ENCODE measurements around the gene ACYP1. TPM values are rescaled to one million over a fixed set of nuclear protein-coding genes. Genes with fewer than 3 reads are reported as not detected.

ACYP1 gene
- total and polyA plus RNA-seq, 9 donors: 13.0 to 24.6 (median 15.5) TPM

- DNase-seq: no peak
- Histone ChIP-seq H3K4me3 (ENCODE audit: low read length) (no peak overlapping the region), H3K4me1 (ENCODE audit: control insufficient read depth, insufficient read depth, low read length) (peaks cover 7% of the 10 kb centered on the region), H3K36me3 (ENCODE audit: control insufficient read depth, insufficient read depth, low read length) (no peaks in the 10 kb centered on the region), H3K27ac (ENCODE audit: low read length) (no peak overlapping the region), H3K27me3 (ENCODE audit: control insufficient read depth, insufficient read depth, low read length) (no peaks in the 10 kb centered on the region), H3K9me3 (replicated peaks; ENCODE audit: control insufficient read depth, low read depth, low read length) (no peaks in the 10 kb centered on the region)
- no CpG with 5 or more reads among the region's 2 CpGs for WGBS (ENCODE audit: insufficient coverage)
Measured at GRCh38 chr14:75059642-75060041, 4.2 kb downstream of the ACYP1 start.

GRCh38 chr14:75054421-75054820 lies 9.4 kb downstream of the ACYP1 start:
- no CpG with 5 or more reads among the region's 1 CpG for WGBS (ENCODE audit: insufficient coverage)
- DNase-seq: no peak

GRCh38 chr14:75053396-75054291 lies 10.2 kb downstream of the ACYP1 start:
- WGBS (ENCODE audit: insufficient coverage): 25% methylated on average over 1 of the region's 5 CpGs
- peaks cover 8% of the 10 kb centered on the region for H3K36me3 ChIP-seq (ENCODE audit: control insufficient read depth, insufficient read depth, low read length)

More at GRCh38 chr14:75054421-75054820, 9.4 kb downstream of the ACYP1 start:
- H3K27ac ChIP-seq (ENCODE audit: low read length): no peak overlapping the region
- peaks cover 2% of the 10 kb centered on the region for H3K36me3 ChIP-seq (ENCODE audit: control insufficient read depth, insufficient read depth, low read length)
- H3K4me1 ChIP-seq (ENCODE audit: control insufficient read depth, insufficient read depth, low read length): peaks cover 7% of the 10 kb centered on the region
- H3K9me3 ChIP-seq (replicated peaks; ENCODE audit: control insufficient read depth, low read depth, low read length): no peaks in the 10 kb centered on the region
- no peaks in the 10 kb centered on the region for H3K27me3 ChIP-seq (ENCODE audit: control insufficient read depth, insufficient read depth, low read length)
- no peak overlapping the region for H3K4me3 ChIP-seq (ENCODE audit: low read length)

GRCh38 chr14:75051556-75051899 lies 12.3 kb downstream of the ACYP1 start:
- Histone ChIP-seq H3K36me3 (ENCODE audit: control insufficient read depth, insufficient read depth, low read length) (peaks cover 11% of the 10 kb centered on the region), H3K4me1 (ENCODE audit: control insufficient read depth, insufficient read depth, low read length) (peaks cover 7% of the 10 kb centered on the region), H3K27me3 (ENCODE audit: control insufficient read depth, insufficient read depth, low read length) (no peaks in the 10 kb centered on the region), H3K4me3 (ENCODE audit: low read length) (peak overlapping the region; percentile 62), H3K27ac (ENCODE audit: low read length) (peak overlapping the region; percentile 87), H3K9me3 (replicated peaks; ENCODE audit: control insufficient read depth, low read depth, low read length) (no peaks in the 10 kb centered on the region)
- no CpG with 5 or more reads among the region's 5 CpGs for WGBS (ENCODE audit: insufficient coverage)
- no peak for DNase-seq

More at GRCh38 chr14:75053396-75054291, 10.2 kb downstream of the ACYP1 start:
- DNase-seq: no peak
- no peaks in the 10 kb centered on the region for H3K9me3 ChIP-seq (replicated peaks; ENCODE audit: control insufficient read depth, low read depth, low read length)
- peaks cover 7% of the 10 kb centered on the region for H3K4me1 ChIP-seq (ENCODE audit: control insufficient read depth, insufficient read depth, low read length)
- no peak overlapping the region for H3K4me3 ChIP-seq (ENCODE audit: low read length)
- H3K27ac ChIP-seq (ENCODE audit: low read length): no peak overlapping the region
- no peaks in the 10 kb centered on the region for H3K27me3 ChIP-seq (ENCODE audit: control insufficient read depth, insufficient read depth, low read length)

- Histone ChIP-seq H3K27ac (ENCODE audit: low read length) (peak within 1 kb of the TSS; percentile 87), H3K36me3 (ENCODE audit: control insufficient read depth, insufficient read depth, low read length) (peaks cover 11% of the 10 kb centered on the region), H3K27me3 (ENCODE audit: control insufficient read depth, insufficient read depth, low read length) (no peaks in the 10 kb centered on the region), H3K4me3 (ENCODE audit: low read length) (peak within 1 kb of the TSS; percentile 62), H3K4me1 (ENCODE audit: control insufficient read depth, insufficient read depth, low read length) (peaks cover 7% of the 10 kb centered on the region), H3K9me3 (replicated peaks; ENCODE audit: control insufficient read depth, low read depth, low read length) (no peaks in the 10 kb centered on the region)
- 0% methylated on average over 55 of the region's 59 CpGs for WGBS (ENCODE audit: insufficient coverage)
- DNase-seq: peak; percentile 92
Measured at GRCh38 chr14:75050852-75051555, 12.8 kb downstream of the ACYP1 start, which contains the start of gene MLH3. MLH3 (minus strand) TSS chr14:75051467; CDS start chr14:75049655, 1,812 bp downstream.

- no peaks in the 10 kb centered on the region for H3K27me3 ChIP-seq (ENCODE audit: control insufficient read depth, insufficient read depth, low read length)
- peaks cover 9% of the 10 kb centered on the region for H3K4me1 ChIP-seq (ENCODE audit: control insufficient read depth, insufficient read depth, low read length)
- H3K9me3 ChIP-seq (replicated peaks; ENCODE audit: control insufficient read depth, low read depth, low read length): no peaks in the 10 kb centered on the region
- no peak for DNase-seq
- H3K27ac ChIP-seq (ENCODE audit: low read length): no peak overlapping the region
- peaks cover 11% of the 10 kb centered on the region for H3K36me3 ChIP-seq (ENCODE audit: control insufficient read depth, insufficient read depth, low read length)
- WGBS (ENCODE audit: insufficient coverage): 100% methylated on average over 1 of the region's 3 CpGs
- no peak overlapping the region for H3K4me3 ChIP-seq (ENCODE audit: low read length)
Measured at GRCh38 chr14:75049731-75050201, 14.1 kb downstream of the ACYP1 start.

- Histone ChIP-seq H3K4me1 (ENCODE audit: control insufficient read depth, insufficient read depth, low read length) (peaks cover 10% of the 10 kb centered on the region), H3K27me3 (ENCODE audit: control insufficient read depth, insufficient read depth, low read length) (no peaks in the 10 kb centered on the region), H3K36me3 (ENCODE audit: control insufficient read depth, insufficient read depth, low read length) (peaks cover 11% of the 10 kb centered on the region), H3K9me3 (replicated peaks; ENCODE audit: control insufficient read depth, low read depth, low read length) (no peaks in the 10 kb centered on the region), H3K4me3 (ENCODE audit: low read length) (no peak overlapping the region), H3K27ac (ENCODE audit: low read length) (no peak overlapping the region)
- DNase-seq: no peak
- 93% methylated on average over 5 of the region's 5 CpGs for WGBS (ENCODE audit: insufficient coverage)
Measured at GRCh38 chr14:75049136-75049535, 14.7 kb downstream of the ACYP1 start.

- H3K9me3 ChIP-seq (replicated peaks; ENCODE audit: control insufficient read depth, low read depth, low read length): no peaks in the 10 kb centered on the region
- DNase-seq: no peak
- H3K36me3 ChIP-seq (ENCODE audit: control insufficient read depth, insufficient read depth, low read length): peaks cover 11% of the 10 kb centered on the region
- no peak overlapping the region for H3K27ac ChIP-seq (ENCODE audit: low read length)
- no peaks in the 10 kb centered on the region for H3K27me3 ChIP-seq (ENCODE audit: control insufficient read depth, insufficient read depth, low read length)
- H3K4me3 ChIP-seq (ENCODE audit: low read length): no peak overlapping the region
- no CpG with 5 or more reads among the region's 2 CpGs for WGBS (ENCODE audit: insufficient coverage)
- H3K4me1 ChIP-seq (ENCODE audit: control insufficient read depth, insufficient read depth, low read length): peaks cover 10% of the 10 kb centered on the region
Measured at GRCh38 chr14:75048101-75048500, 15.7 kb downstream of the ACYP1 start.

GRCh38 chr14:75047506-75047905 lies 16.3 kb downstream of the ACYP1 start:
- no peaks in the 10 kb centered on the region for H3K27me3 ChIP-seq (ENCODE audit: control insufficient read depth, insufficient read depth, low read length)
- H3K9me3 ChIP-seq (replicated peaks; ENCODE audit: control insufficient read depth, low read depth, low read length): no peaks in the 10 kb centered on the region
- WGBS (ENCODE audit: insufficient coverage): no CpG with 5 or more reads among the region's 4 CpGs
- no peak overlapping the region for H3K27ac ChIP-seq (ENCODE audit: low read length)
- DNase-seq: no peak
- peaks cover 10% of the 10 kb centered on the region for H3K36me3 ChIP-seq (ENCODE audit: control insufficient read depth, insufficient read depth, low read length)
- no peak overlapping the region for H3K4me3 ChIP-seq (ENCODE audit: low read length)
- H3K4me1 ChIP-seq (ENCODE audit: control insufficient read depth, insufficient read depth, low read length): peaks cover 10% of the 10 kb centered on the region

GRCh38 chr14:75046899-75047298 lies 16.9 kb downstream of the ACYP1 start:
- Histone ChIP-seq H3K9me3 (replicated peaks; ENCODE audit: control insufficient read depth, low read depth, low read length) (no peaks in the 10 kb centered on the region), H3K4me1 (ENCODE audit: control insufficient read depth, insufficient read depth, low read length) (peaks cover 10% of the 10 kb centered on the region), H3K36me3 (ENCODE audit: control insufficient read depth, insufficient read depth, low read length) (peaks cover 12% of the 10 kb centered on the region), H3K27me3 (ENCODE audit: control insufficient read depth, insufficient read depth, low read length) (no peaks in the 10 kb centered on the region), H3K4me3 (ENCODE audit: low read length) (no peak overlapping the region), H3K27ac (ENCODE audit: low read length) (no peak overlapping the region)
- 100% methylated on average over 1 of the region's 3 CpGs for WGBS (ENCODE audit: insufficient coverage)
- no peak for DNase-seq
